ENCODE measurements around the gene NRXN3. TPM values are rescaled to one million over a fixed set of nuclear protein-coding genes. Genes with fewer than 3 reads are reported as not detected.

The NRXN3 gene
- polyA plus RNA-seq, 1 of the 3 experiments (the other 2 are of a cell fraction) = 1.6 TPM

DNA sequence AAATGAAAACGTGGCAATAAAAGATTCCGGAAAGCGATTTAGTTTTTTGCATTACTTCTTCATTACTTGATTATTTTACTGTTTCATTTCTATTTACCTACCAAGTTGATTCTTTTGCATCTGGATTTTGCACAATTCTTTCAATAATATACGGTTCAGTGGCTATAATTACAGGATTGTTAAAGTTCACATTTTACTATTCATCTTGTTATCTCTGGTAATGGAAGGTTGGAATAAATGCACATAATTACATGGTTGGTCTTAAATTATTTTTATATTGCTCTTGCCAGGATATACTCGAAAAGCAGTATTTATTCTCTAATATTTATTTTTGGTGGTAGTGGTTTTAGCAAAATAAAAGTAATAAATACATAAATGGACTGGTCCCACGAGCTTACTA is 1203.3 kb downstream of the NRXN3 start:
- no peaks in the 10 kb centered on the region for H3K9me3 ChIP-seq
- CTCF ChIA-PET = no interaction called here
- POLR2A ChIA-PET = no interaction called here
- no peaks in the 10 kb centered on the region for H3K9me2 ChIP-seq
- H3K36me3 ChIP-seq (replicated peaks in 1 of 2; ENCODE audit: control insufficient read depth in 1 of 2, insufficient read depth in 2 of 2, low read length in 1 of 2) = no peaks in the 10 kb centered on the region
- no peak overlapping the region for H3K27ac ChIP-seq (ENCODE audit: low read depth in 2 of 2, low read length in 1 of 2)
- H3K4me3 ChIP-seq (ENCODE audit: low read depth in 2 of 2, low read length in 1 of 2) = no peak overlapping the region
- no peak for DNase-seq
- no peaks in the 10 kb centered on the region for H3K27me3 ChIP-seq (ENCODE audit: insufficient read depth)
- H3K4me1 ChIP-seq (ENCODE audit: control insufficient read depth in 1 of 2, insufficient read depth in 2 of 2, low read depth in 1 of 2, low read length in 1 of 2) = no peaks in the 10 kb centered on the region; a peak in 1 of 4 replicates
- TF ChIP-seq TAF1 (IDR thresholded peaks at IDR 0.05; ENCODE audit: borderline replicate concordance, low read depth, low read length) (no peak), CHD2 (IDR thresholded peaks at IDR 0.05; ENCODE audit: low read length, partially characterized antibody) (no peak), MXI1 (IDR thresholded peaks at IDR 0.05; ENCODE audit: low read depth, low read length) (no peak), EZH2phosphoT487 (IDR thresholded peaks at IDR 0.05; ENCODE audit: borderline replicate concordance, low read depth) (no peak)
- TF ChIP-seq, protein P1, sequence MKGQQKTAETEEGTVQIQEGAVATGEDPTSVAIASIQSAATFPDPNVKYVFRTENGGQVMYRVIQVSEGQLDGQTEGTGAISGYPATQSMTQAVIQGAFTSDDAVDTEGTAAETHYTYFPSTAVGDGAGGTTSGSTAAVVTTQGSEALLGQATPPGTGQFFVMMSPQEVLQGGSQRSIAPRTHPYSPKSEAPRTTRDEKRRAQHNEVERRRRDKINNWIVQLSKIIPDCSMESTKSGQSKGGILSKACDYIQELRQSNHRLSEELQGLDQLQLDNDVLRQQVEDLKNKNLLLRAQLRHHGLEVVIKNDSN (IDR thresholded peaks at IDR 0.05; ENCODE audit: borderline replicate concordance, low read depth) = no peak
- WGBS (ENCODE audit: low lambda C conversion rate) = 69% methylated on average over 6 of the region's 6 CpGs
- no peaks in the 10 kb centered on the region for H3K79me2 ChIP-seq (ENCODE audit: insufficient read depth)
- H4K20me1 ChIP-seq (ENCODE audit: insufficient read depth) = no peaks in the 10 kb centered on the region
- H3K4me2 ChIP-seq = no peak overlapping the region
- peaks cover 9% of the 10 kb centered on the region for H3F3A ChIP-seq (replicated peaks; ENCODE audit: insufficient read depth)
- no peak overlapping the region for H3K9ac ChIP-seq
- H2AFZ ChIP-seq (ENCODE audit: low read depth) = no peak overlapping the region

DNA sequence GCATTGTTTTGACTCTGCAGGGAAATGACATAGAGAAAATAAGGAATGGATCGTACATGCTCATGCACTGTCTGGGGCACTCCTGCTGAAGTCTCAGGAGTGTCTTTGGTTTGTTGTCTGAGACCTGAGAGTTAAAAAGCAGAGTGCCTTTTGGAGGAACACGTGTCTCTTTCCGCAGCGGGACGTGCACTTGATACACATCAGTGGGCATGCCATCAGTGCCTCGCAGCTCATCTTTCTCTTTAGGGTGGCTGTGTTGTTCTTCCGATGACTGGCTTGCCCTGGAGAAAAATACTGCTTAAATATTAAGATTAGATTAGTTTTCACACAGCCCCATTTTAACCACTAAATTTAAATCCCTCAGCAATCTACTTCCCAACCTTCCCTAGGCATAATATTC is 1205.2 kb downstream of the NRXN3 start:
- Histone ChIP-seq H3K79me2 (ENCODE audit: insufficient read depth) (no peaks in the 10 kb centered on the region), H3K9me2 (no peaks in the 10 kb centered on the region), H3K27ac (ENCODE audit: low read depth in 2 of 2, low read length in 1 of 2) (no peak overlapping the region), H3K4me1 (ENCODE audit: control insufficient read depth in 1 of 2, insufficient read depth in 2 of 2, low read depth in 1 of 2, low read length in 1 of 2) (no peaks in the 10 kb centered on the region; a peak in 1 of 4 replicates), H3K9ac (no peak overlapping the region), H3K4me2 (no peak overlapping the region), H4K20me1 (ENCODE audit: insufficient read depth) (no peaks in the 10 kb centered on the region), H3K4me3 (ENCODE audit: low read depth in 2 of 2, low read length in 1 of 2) (no peak overlapping the region), H3K27me3 (ENCODE audit: insufficient read depth) (no peaks in the 10 kb centered on the region), H3K36me3 (replicated peaks in 1 of 2; ENCODE audit: control insufficient read depth in 1 of 2, insufficient read depth in 2 of 2, low read length in 1 of 2) (no peaks in the 10 kb centered on the region), H3F3A (replicated peaks; ENCODE audit: insufficient read depth) (no peaks in the 10 kb centered on the region), H3K9me3 (no peaks in the 10 kb centered on the region), H2AFZ (ENCODE audit: low read depth) (no peak overlapping the region)
- POLR2A ChIA-PET = no interaction called here
- WGBS (ENCODE audit: low lambda C conversion rate) = 45% methylated on average over 7 of the region's 7 CpGs
- TF ChIP-seq, protein P2, sequence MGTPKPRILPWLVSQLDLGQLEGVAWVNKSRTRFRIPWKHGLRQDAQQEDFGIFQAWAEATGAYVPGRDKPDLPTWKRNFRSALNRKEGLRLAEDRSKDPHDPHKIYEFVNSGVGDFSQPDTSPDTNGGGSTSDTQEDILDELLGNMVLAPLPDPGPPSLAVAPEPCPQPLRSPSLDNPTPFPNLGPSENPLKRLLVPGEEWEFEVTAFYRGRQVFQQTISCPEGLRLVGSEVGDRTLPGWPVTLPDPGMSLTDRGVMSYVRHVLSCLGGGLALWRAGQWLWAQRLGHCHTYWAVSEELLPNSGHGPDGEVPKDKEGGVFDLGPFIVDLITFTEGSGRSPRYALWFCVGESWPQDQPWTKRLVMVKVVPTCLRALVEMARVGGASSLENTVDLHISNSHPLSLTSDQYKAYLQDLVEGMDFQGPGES (IDR thresholded peaks at IDR 0.05; ENCODE audit: low read depth, low read length) = no peak
- no peak for TF ChIP-seq TCF12 (IDR thresholded peaks at IDR 0.05)
- TF ChIP-seq, protein P3, sequence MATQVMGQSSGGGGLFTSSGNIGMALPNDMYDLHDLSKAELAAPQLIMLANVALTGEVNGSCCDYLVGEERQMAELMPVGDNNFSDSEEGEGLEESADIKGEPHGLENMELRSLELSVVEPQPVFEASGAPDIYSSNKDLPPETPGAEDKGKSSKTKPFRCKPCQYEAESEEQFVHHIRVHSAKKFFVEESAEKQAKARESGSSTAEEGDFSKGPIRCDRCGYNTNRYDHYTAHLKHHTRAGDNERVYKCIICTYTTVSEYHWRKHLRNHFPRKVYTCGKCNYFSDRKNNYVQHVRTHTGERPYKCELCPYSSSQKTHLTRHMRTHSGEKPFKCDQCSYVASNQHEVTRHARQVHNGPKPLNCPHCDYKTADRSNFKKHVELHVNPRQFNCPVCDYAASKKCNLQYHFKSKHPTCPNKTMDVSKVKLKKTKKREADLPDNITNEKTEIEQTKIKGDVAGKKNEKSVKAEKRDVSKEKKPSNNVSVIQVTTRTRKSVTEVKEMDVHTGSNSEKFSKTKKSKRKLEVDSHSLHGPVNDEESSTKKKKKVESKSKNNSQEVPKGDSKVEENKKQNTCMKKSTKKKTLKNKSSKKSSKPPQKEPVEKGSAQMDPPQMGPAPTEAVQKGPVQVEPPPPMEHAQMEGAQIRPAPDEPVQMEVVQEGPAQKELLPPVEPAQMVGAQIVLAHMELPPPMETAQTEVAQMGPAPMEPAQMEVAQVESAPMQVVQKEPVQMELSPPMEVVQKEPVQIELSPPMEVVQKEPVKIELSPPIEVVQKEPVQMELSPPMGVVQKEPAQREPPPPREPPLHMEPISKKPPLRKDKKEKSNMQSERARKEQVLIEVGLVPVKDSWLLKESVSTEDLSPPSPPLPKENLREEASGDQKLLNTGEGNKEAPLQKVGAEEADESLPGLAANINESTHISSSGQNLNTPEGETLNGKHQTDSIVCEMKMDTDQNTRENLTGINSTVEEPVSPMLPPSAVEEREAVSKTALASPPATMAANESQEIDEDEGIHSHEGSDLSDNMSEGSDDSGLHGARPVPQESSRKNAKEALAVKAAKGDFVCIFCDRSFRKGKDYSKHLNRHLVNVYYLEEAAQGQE (IDR thresholded peaks at IDR 0.05; ENCODE audit: low read depth, low read length) = no peak
- TF ChIP-seq GABPA (IDR thresholded peaks at IDR 0.05; ENCODE audit: low read depth) = no peak
- DNase-seq = peak; percentile 6
- CTCF ChIA-PET = no interaction called here

All from SK-N-SH (cell line).